MG63 (cell line): ENCODE results near the gene SNPH. TPM values are rescaled to one million over a fixed set of nuclear protein-coding genes. Genes with fewer than 3 reads are reported as not detected.
A peak's percentile ranks its signal among the peaks of the same experiment; 100 is the strongest.
"Not testable (repeated sequence)": the region's sequence is repeated elsewhere in the genome, so short reads cannot be mapped to it uniquely, and the experiment has no call there.

Experiments used
- DNase-seq: peaks from one replicate; pipeline ENCODE4 v3.0.0-alpha.2; 2020
- H3K27me3 ChIP-seq: fragments of 250-450 bp; sonication (Bioruptor Pico); 2 replicates; pipeline ENCODE4 v1.5.1; 2020; ENCODE audit warnings: mild to moderate bottlenecking, moderate library complexity
- H3K36me3 ChIP-seq: fragments of 250-450 bp; sonication (Bioruptor Pico); 2 replicates; pipeline ENCODE4 v1.5.1; 2020; ENCODE audit warnings: mild to moderate bottlenecking, moderate library complexity
- H3K4me3 ChIP-seq: fragments of 250-450 bp; sonication (Bioruptor Pico); 2 replicates; pipeline ENCODE4 v1.5.1; 2020; ENCODE audit warnings: mild to moderate bottlenecking, moderate library complexity
- H3K9me3 ChIP-seq: fragments of 250-450 bp; sonication (Bioruptor Pico); 2 replicates; pipeline ENCODE4 v1.5.1; 2020; ENCODE audit warnings: mild to moderate bottlenecking, moderate library complexity
- total RNA-seq: library from RNA; depleted of rRNA; stranded (reverse); fragments of >200 nt; shearing (Covaris generic); gene quantifications from 2 replicates; pipeline ENCODE4 v1.2.3, GENCODE V29; 2014; ENCODE audit warnings: low replicate concordance

The SNPH gene
- total RNA-seq, 1 experiment from 2014 or later = 5.9 TPM

GRCh38 chr20:1335961-1336698 is 70.0 kb downstream of the SNPH start:
- no peak overlapping the region for H3K4me3 ChIP-seq
- DNase-seq = no peak

DNA sequence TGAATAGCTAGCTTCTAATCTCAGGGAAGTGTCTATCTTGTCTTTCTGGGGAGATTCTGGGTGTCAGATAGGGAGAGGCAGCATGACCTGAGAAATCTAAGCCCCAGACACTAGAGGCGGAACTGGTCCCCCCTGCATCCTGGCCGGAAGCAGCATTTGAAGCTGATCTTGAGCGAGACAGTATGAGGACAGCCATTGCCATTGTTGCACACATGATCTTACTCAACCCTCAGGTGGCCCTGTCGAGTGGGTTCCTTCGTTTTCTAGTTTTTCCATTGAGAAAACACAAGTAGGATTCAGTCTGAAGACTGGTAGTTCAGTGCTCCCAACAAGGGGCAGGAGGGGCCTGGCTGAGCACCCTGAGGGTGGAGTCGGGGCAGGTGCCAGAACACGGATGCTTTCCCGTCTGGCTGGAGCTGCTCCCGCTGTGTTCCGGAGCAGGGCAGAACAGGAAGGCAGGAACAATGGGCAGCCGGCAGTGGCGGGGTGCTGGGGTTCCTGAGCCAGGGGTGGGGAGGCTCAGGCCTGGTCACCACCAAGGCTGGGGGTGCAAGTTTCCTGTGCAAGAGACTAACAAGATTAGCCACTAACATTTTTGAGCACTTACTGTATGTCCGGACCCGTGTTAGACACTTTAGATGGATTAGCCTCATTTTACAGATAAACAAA is 70.7 kb downstream of the SNPH start:
- Histone ChIP-seq H3K4me3 (no peak overlapping the region), H3K9me3 (no peaks in the 10 kb centered on the region), H3K27me3 (no peaks in the 10 kb centered on the region), H3K36me3 (peaks cover 6% of the 10 kb centered on the region; the same call in 1 of the 2 replicates)
- peak; percentile 53 for DNase-seq

More at GRCh38 chr20:1335961-1336698, 70.0 kb downstream of the SNPH start:
- Histone ChIP-seq H3K36me3 (peaks cover 6% of the 10 kb centered on the region; the same call in 1 of the 2 replicates), H3K9me3 (no peaks in the 10 kb centered on the region), H3K27me3 (no peaks in the 10 kb centered on the region)

DNA sequence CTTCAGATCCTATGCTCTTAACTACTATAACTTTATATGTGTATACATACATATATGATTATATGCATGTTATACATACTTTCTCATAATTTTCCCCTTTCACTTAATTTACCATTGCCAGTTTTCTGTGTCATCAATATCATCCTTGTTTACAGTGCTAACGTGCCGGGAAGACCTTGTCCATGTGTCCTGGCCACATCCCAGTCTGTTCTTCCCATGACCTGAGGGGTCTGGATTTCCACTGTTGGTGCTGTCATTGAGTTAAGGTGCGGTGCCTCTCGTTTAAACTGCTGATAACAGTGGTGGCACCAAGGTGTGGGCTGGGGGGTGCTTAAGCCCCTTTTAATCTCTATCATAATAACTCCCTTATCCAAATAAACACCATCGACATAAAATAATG is 71.3 kb downstream of the SNPH start:
- no peak for DNase-seq
- no peaks in the 10 kb centered on the region for H3K27me3 ChIP-seq
- H3K9me3 ChIP-seq = no peaks in the 10 kb centered on the region
- no peak overlapping the region for H3K4me3 ChIP-seq
- H3K36me3 ChIP-seq = peaks cover 3% of the 10 kb centered on the region; the same call in 1 of the 2 replicates

DNA sequence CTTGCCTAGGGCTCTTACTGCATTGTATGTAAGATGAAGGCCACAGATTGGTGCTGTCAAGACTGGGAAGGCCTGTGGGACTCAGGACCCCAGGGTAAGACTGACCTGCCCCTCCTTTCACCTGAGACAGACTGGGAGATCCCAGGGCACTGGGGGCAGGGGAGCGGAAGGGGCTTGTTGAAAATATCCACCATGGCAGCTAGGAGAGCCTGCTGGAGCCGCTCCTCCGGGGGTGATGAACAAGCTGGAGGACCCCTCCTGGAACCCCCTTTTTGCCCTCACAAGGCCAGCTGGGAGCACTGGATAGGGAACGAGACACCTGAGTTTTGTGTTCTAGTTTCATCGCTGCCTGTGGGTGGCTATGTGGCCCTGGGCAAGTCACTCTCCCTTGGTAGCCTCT is 72.0 kb downstream of the SNPH start:
- Histone ChIP-seq H3K9me3 (no peaks in the 10 kb centered on the region), H3K36me3 (no peaks in the 10 kb centered on the region), H3K4me3 (no peak overlapping the region), H3K27me3 (no peaks in the 10 kb centered on the region)
- DNase-seq = no peak

DNA sequence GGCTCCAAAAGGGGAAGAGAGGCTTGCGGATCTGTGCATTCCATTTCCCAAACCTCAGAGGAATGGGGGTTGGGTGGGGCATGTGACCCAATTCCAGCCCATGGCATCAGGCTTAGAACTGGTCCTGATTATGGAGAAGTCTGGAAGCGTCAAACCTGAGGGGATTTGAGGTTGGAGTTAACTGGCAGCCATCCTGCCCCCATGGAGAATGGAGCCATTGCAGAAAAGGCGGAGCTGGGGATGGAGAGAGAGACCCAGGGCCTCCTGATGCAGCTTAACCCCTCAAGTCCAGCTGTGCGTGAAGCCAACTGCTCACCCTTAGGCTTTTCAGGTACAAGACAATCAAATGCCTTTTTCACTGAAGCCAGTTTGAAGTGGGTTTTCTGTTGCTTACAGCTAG is 72.7 kb downstream of the SNPH start:
- DNase-seq = no peak
- no peak overlapping the region for H3K4me3 ChIP-seq
- H3K9me3 ChIP-seq = no peaks in the 10 kb centered on the region
- no peaks in the 10 kb centered on the region for H3K27me3 ChIP-seq
- no peaks in the 10 kb centered on the region for H3K36me3 ChIP-seq

DNA sequence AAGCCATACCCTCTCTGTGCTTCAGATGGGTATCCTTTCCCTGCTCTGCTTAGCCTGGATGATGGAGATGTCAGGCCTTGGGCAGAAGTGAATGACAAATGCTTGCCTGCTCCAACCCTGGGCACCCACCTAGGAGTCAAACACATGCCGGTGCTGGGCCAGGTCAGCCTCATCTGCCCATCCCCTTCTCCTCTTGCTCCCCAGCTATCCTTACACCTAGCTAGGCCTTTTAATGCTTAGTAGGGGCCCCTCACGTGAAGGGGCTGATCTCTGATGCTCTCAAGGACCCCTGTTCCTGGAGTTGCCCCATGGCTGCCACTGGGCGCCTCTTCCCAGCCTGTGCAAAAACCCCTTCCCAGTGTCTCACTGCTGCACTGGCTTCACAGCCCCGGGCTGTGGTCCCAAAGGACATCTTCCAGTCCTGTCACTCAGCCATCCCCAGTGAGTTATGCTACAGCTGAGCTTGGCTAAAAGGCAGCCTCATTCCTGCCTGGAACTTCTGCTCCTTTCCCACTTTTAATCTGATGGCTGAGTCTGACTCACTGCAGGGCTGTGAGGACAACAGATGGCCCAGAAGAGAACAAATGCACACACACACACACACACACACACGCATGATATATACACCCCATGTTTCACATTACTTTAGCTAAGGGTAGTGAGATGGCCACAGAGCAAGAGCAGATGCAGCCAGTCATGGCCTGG is 75.6 kb downstream of the SNPH start:
- no peaks in the 10 kb centered on the region for H3K27me3 ChIP-seq
- no peaks in the 10 kb centered on the region for H3K9me3 ChIP-seq
- no peak for DNase-seq
- H3K4me3 ChIP-seq = no peak overlapping the region
- no peaks in the 10 kb centered on the region; the same call in 1 of the 2 replicates for H3K36me3 ChIP-seq

- H3K27me3 ChIP-seq, H3K36me3 ChIP-seq, H3K9me3 ChIP-seq, DNase-seq, H3K4me3 ChIP-seq: not testable (repeated sequence)
Observed at GRCh38 chr20:1343446-1344124, 77.5 kb downstream of the SNPH start.

DNA sequence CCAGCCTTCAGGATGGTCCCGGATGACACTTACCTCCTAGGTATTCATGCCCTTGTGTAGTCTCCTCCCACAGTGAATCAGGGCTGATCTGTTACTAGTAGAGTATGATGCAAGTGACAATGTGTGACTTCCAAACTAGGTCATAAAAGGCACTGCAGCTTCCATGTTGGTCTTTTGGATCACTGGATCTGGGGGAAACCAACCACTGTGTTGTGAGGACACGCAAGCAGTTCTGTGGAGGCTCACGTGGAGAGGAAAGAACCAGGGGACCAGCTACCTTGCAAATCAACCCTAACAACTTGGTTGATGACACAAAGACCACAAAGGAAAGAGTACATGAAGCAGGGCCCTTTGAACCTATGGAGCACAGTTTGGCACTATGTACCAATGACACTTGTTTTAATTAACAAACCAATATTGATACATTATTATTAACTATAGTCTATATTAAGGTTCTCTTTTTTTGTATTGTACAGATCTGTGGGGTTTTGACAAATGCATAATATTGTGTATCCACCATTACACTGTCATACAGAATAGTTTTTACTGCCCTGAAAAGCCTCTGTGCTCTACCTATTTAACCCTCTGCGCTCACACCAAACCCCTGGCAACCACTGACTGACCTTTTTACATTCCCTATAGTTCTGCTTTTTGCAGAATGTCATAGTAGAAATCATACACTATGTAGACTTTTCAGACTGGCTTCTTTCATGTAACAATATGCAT is 79.1 kb downstream of the SNPH start:
- no peak for DNase-seq
- no peaks in the 10 kb centered on the region; the same call in none of the 2 replicates for H3K36me3 ChIP-seq
- H3K9me3 ChIP-seq = peaks cover 2% of the 10 kb centered on the region
- H3K27me3 ChIP-seq = no peaks in the 10 kb centered on the region
- no peak overlapping the region for H3K4me3 ChIP-seq

DNA sequence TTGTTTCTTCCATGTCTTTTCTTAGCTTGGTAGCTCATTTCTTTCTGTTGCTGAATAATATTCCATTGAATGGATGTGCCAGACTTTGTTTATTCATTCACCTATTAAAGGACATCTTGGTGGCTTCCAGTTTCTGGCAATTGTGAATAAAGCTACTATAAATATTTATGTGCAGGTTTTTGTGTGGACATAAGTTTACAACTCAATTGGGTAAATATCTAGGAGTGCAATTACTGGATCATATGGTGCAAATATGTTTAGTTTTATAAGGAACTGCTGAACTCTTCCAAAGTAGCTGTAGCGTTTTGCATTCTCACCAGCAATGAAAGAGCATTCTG is 79.6 kb downstream of the SNPH start:
- H3K27me3 ChIP-seq = no peaks in the 10 kb centered on the region
- no peak overlapping the region for H3K4me3 ChIP-seq
- peaks cover 2% of the 10 kb centered on the region for H3K9me3 ChIP-seq
- DNase-seq = no peak
- H3K36me3 ChIP-seq = peaks cover 5% of the 10 kb centered on the region

DNA sequence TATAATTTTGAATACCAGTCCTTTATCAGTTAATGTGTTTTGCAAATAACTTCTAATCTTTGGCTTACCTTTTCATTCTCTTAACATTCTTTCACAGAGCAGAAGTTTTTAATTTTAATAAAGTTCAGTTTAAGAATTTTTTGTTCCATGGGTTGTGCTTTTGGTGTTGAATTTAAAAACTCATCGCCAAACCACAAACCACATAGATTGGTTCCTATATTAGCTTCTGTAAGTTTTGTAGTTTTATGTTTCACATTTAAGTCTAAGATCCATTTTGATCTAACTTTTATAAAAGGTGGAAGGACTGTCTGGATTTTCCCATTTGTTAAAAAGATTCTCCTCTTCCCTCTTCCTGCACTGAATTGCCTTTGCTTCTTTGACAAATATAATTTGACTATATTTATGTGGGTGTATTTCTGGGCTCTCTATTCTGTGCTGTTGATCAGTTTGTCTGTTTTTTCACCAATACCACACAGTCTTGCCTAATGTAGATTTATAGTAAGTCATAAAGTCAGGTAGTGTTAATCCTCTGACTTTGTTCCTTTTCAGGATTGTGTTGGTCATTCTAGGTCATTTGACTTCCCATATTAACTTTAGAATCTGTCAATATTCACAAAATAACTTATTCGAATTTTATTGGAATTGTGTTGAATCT is 80.3 kb downstream of the SNPH start:
- no peak for DNase-seq
- Histone ChIP-seq H3K36me3 (peaks cover 8% of the 10 kb centered on the region), H3K4me3 (no peak overlapping the region), H3K9me3 (peaks cover 2% of the 10 kb centered on the region), H3K27me3 (no peaks in the 10 kb centered on the region)

DNA sequence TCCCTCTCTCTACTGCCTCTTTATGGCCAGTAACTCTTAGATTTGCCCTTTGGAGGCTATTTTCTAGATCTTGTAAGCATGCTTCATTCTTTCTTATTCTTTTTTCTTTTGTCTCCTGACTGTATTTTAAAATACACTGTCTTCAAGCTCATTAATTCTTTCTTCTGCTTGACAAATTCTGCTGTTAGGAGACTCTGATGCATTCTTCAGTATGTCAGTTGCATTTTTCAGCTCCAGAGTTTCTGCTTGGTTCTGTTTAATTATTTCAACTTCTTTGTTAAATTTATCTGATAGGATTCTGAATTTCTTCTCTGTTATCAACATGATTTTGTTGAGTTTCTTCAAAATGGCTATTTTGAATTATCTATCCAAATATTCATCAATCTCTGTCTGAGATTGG is 87.9 kb downstream of the SNPH start:
- peaks cover 38% of the 10 kb centered on the region for H3K36me3 ChIP-seq
- H3K27me3 ChIP-seq = no peaks in the 10 kb centered on the region
- DNase-seq = no peak
- H3K4me3 ChIP-seq = no peak overlapping the region
- H3K9me3 ChIP-seq = no peaks in the 10 kb centered on the region; the same call in 1 of the 2 replicates

GRCh38 chr20:1357921-1358671 is 92.0 kb downstream of the SNPH start:
- Histone ChIP-seq H3K9me3 (no peaks in the 10 kb centered on the region), H3K36me3 (peaks cover 34% of the 10 kb centered on the region), H3K4me3 (no peak overlapping the region), H3K27me3 (no peaks in the 10 kb centered on the region)
- no peak for DNase-seq
